HuH-7.5 (cell line): ENCODE results near the gene SPR.
A peak's percentile ranks its signal among the peaks of the same experiment; 100 is the strongest.

Experiments
- DNase-seq: peaks from one replicate; pipeline ENCODE4 v3.0.0; 2011; ENCODE audit warnings: low spot score

The SPR gene

GRCh38 chr2:72932045-72932740 lies 45.0 kb downstream of the SPR start:
- no peak for DNase-seq

- no peak for DNase-seq
Observed at GRCh38 chr2:72932805-72933204, 45.6 kb downstream of the SPR start.

- no peak for DNase-seq
Observed at GRCh38 chr2:72933207-72933606, 46.0 kb downstream of the SPR start.

GRCh38 chr2:72933646-72934151 lies 46.5 kb downstream of the SPR start:
- DNase-seq = no peak

GRCh38 chr2:72934683-72935610 lies 47.7 kb downstream of the SPR start:
- DNase-seq = peak; percentile 82

- no peak for DNase-seq
Observed at GRCh38 chr2:72935611-72935957, 48.4 kb downstream of the SPR start.

GRCh38 chr2:72936660-72937355 lies 49.6 kb downstream of the SPR start:
- DNase-seq = no peak

GRCh38 chr2:72937356-72937669 lies 50.1 kb downstream of the SPR start:
- no peak for DNase-seq

- DNase-seq = no peak
Observed at GRCh38 chr2:72938455-72938854, 51.2 kb downstream of the SPR start.

GRCh38 chr2:72940361-72940760 lies 53.2 kb downstream of the SPR start:
- DNase-seq = no peak

GRCh38 chr2:72940786-72941185 lies 53.6 kb downstream of the SPR start:
- DNase-seq = no peak
